HG02759 (cell line): ENCODE measurements around the gene INPP4B.

ENCODE experiments used
- ATAC-seq: cut with Tn5 transposase; IDR thresholded peaks from one replicate; pipeline ENCODE4 v1.9.1; 2021; ENCODE audit warnings: mild to moderate bottlenecking, moderate library complexity; ENCODE audit not compliant: unreplicated experiment

INPP4B gene

GRCh38 chr4:142355421-142355930 lies 490.6 kb downstream of the INPP4B start:
- no peak for ATAC-seq

GRCh38 chr4:142354794-142355420 lies 491.2 kb downstream of the INPP4B start:
- ATAC-seq: no peak

GRCh38 chr4:142354041-142354440 lies 492.1 kb downstream of the INPP4B start:
- ATAC-seq: no peak

- ATAC-seq: peak; percentile 57
These were observed 492.9 kb downstream of the INPP4B start for GRCh38 chr4:142353149-142353738.

GRCh38 chr4:142352712-142353111 lies 493.4 kb downstream of the INPP4B start:
- ATAC-seq: no peak

- ATAC-seq: no peak
These were observed 494.1 kb downstream of the INPP4B start for GRCh38 chr4:142351958-142352357.

GRCh38 chr4:142350871-142351270 lies 495.2 kb downstream of the INPP4B start:
- no peak for ATAC-seq

- ATAC-seq: no peak
These were observed 497.5 kb downstream of the INPP4B start for GRCh38 chr4:142348613-142349021.

GRCh38 chr4:142347241-142347640 lies 498.9 kb downstream of the INPP4B start:
- ATAC-seq: no peak

- no peak for ATAC-seq
These were observed 500.2 kb downstream of the INPP4B start for GRCh38 chr4:142345924-142346323.

- ATAC-seq: no peak
These were observed 504.8 kb downstream of the INPP4B start for GRCh38 chr4:142341268-142341667.

- no peak for ATAC-seq
These were observed 507.0 kb downstream of the INPP4B start for GRCh38 chr4:142339053-142339452.

- ATAC-seq: no peak
These were observed 509.7 kb downstream of the INPP4B start for GRCh38 chr4:142336251-142336934.

GRCh38 chr4:142334931-142335330 lies 511.2 kb downstream of the INPP4B start:
- ATAC-seq: no peak

GRCh38 chr4:142331646-142332045 lies 514.5 kb downstream of the INPP4B start:
- no peak for ATAC-seq

- ATAC-seq: no peak
These were observed 515.0 kb downstream of the INPP4B start for GRCh38 chr4:142331132-142331531.

- ATAC-seq: no peak
These were observed 515.8 kb downstream of the INPP4B start for GRCh38 chr4:142330311-142330710.

- ATAC-seq: no peak
These were observed 516.8 kb downstream of the INPP4B start for GRCh38 chr4:142329313-142329712.

- no peak for ATAC-seq
These were observed 519.9 kb downstream of the INPP4B start for GRCh38 chr4:142326181-142326580.

- ATAC-seq: no peak
These were observed 521.5 kb downstream of the INPP4B start for GRCh38 chr4:142324572-142324971.

GRCh38 chr4:142322996-142323395 lies 523.1 kb downstream of the INPP4B start:
- ATAC-seq: no peak

- no peak for ATAC-seq
These were observed 527.8 kb downstream of the INPP4B start for GRCh38 chr4:142318280-142318679.
